Astrocyte (in vitro differentiated cells and primary cell): ENCODE results near the gene CTSD. TPM values are rescaled to one million over a fixed set of nuclear protein-coding genes. Genes with fewer than 3 reads are reported as not detected.

Experiments used
- DNase-seq: peaks from one replicate; pipeline ENCODE4 v3.0.0-alpha.2; 2010; ENCODE audit warnings: low read depth
- FAIRE-seq: peaks from 2 replicates; lab custom pipeline; 2011; peaks lifted over from hg19 to GRCh38; lab: Jason Lieb, UNC
- H2AFZ ChIP-seq: 2 replicates; pipeline ENCODE4 v1.6.0; 2012; ENCODE audit warnings: low read depth, low read length, inconsistent platforms
- H3K27ac ChIP-seq: 2 replicates; pipeline ENCODE4 v1.5.1; 2011; ENCODE audit warnings: low read depth, low read length, inconsistent platforms
- H3K27me3 ChIP-seq: 2 replicates; pipeline ENCODE4 v1.6.0; 2011; ENCODE audit warnings: low read length, inconsistent platforms; ENCODE audit not compliant: insufficient read depth
- H3K36me3 ChIP-seq: 2 replicates; pipeline ENCODE4 v1.5.1; 2011; ENCODE audit warnings: low read length, inconsistent platforms; ENCODE audit not compliant: insufficient read depth
- H3K4me1 ChIP-seq: 2 replicates; pipeline ENCODE4 v1.5.1; 2011; ENCODE audit warnings: low read length, inconsistent platforms; ENCODE audit not compliant: insufficient read depth
- H3K4me2 ChIP-seq: 2 replicates; pipeline ENCODE4 v1.6.0; 2012; ENCODE audit warnings: low read length, inconsistent platforms
- H3K4me3 ChIP-seq: 2 replicates; pipeline ENCODE4 v1.5.1; 2011; ENCODE audit warnings: low read depth, mild to moderate bottlenecking, low read length, inconsistent platforms; ENCODE audit not compliant: insufficient read depth
- H3K79me2 ChIP-seq: 2 replicates; pipeline ENCODE4 v1.6.0; 2012; ENCODE audit warnings: mild to moderate bottlenecking, low read length, inconsistent platforms; ENCODE audit not compliant: insufficient read depth
- H3K9ac ChIP-seq: 2 replicates; pipeline ENCODE4 v1.6.0; 2012; ENCODE audit warnings: mild to moderate bottlenecking, low read length, inconsistent platforms
- H3K9me3 ChIP-seq: 2 replicates; pipeline ENCODE4 v1.5.1; 2012; ENCODE audit warnings: low read depth, mild to moderate bottlenecking, low read length, inconsistent platforms; ENCODE audit not compliant: insufficient read depth
- H4K20me1 ChIP-seq: 2 replicates; pipeline ENCODE4 v1.6.0; 2012; ENCODE audit warnings: low read length, inconsistent platforms; ENCODE audit not compliant: insufficient read depth
- H3K27ac Mint-ChIP-seq: one replicate; pipeline ENCODE4 v1.8.0; 2021; ENCODE audit warnings: mild to moderate bottlenecking, mixed read lengths; ENCODE audit not compliant: unreplicated experiment
- H3K27me3 Mint-ChIP-seq: one replicate; pipeline ENCODE4 v1.8.0; 2021; ENCODE audit warnings: low read depth, mixed read lengths; ENCODE audit not compliant: unreplicated experiment
- H3K36me3 Mint-ChIP-seq: one replicate; pipeline ENCODE4 v1.8.0; 2021; ENCODE audit warnings: low read depth, mixed read lengths; ENCODE audit not compliant: unreplicated experiment
- H3K4me1 Mint-ChIP-seq: one replicate; pipeline ENCODE4 v1.8.0; 2021; ENCODE audit warnings: low read depth, mixed read lengths; ENCODE audit not compliant: unreplicated experiment
- H3K4me3 Mint-ChIP-seq: one replicate; pipeline ENCODE4 v1.8.0; 2021; ENCODE audit warnings: mild to moderate bottlenecking, moderate library complexity, mixed read lengths; ENCODE audit not compliant: unreplicated experiment
- H3K9me3 Mint-ChIP-seq: one replicate; pipeline ENCODE4 v1.8.0; 2021; ENCODE audit warnings: mild to moderate bottlenecking, mixed read lengths; ENCODE audit not compliant: unreplicated experiment
- CTCF ChIP-seq: IDR thresholded peaks from 2 replicates; pipeline ENCODE4 v1.5.1; 2011; ENCODE audit warnings: low read depth, mild to moderate bottlenecking, inconsistent platforms, low read length, moderate library complexity; ENCODE audit not compliant: insufficient read depth
- EZH2 ChIP-seq: IDR thresholded peaks from 2 replicates; pipeline ENCODE4 v1.6.1; 2012; ENCODE audit warnings: mild to moderate bottlenecking, low read length, inconsistent platforms; ENCODE audit not compliant: insufficient read depth
- total RNA-seq: library from RNA; stranded (reverse); gene quantifications from 2 replicates; pipeline ENCODE4 v1.2.1, GENCODE V29; 2021

The CTSD gene
- total RNA-seq, 1 donor from 2014 or later = 290 TPM

GRCh38 chr11:1727096-1727690 is 36.5 kb downstream of the CTSD start:
- no peaks in the 10 kb centered on the region for H3K36me3 ChIP-seq
- H3K9me3 ChIP-seq = peaks cover 6% of the 10 kb centered on the region
- Mint-ChIP-seq H3K27ac (no peak overlapping the region), H3K27me3 (peaks cover 67% of the 10 kb centered on the region), H3K4me1 (no peaks in the 10 kb centered on the region), H3K9me3 (no peaks in the 10 kb centered on the region), H3K36me3 (no peaks in the 10 kb centered on the region), H3K4me3 (no peak overlapping the region)
- no peak overlapping the region for H3K4me3 ChIP-seq
- FAIRE-seq (no peak), DNase-seq (no peak)
- no peaks in the 10 kb centered on the region for H4K20me1 ChIP-seq
- H3K4me1 ChIP-seq = no peaks in the 10 kb centered on the region
- no peak overlapping the region for H3K27ac ChIP-seq
- no peak overlapping the region for H2AFZ ChIP-seq
- H3K4me2 ChIP-seq = no peak overlapping the region
- H3K79me2 ChIP-seq = no peaks in the 10 kb centered on the region
- H3K9ac ChIP-seq = no peak overlapping the region
- TF ChIP-seq CTCF (no peak), EZH2 (no peak)
- H3K27me3 ChIP-seq = peaks cover 8% of the 10 kb centered on the region

GRCh38 chr11:1719781-1720180 is 43.9 kb downstream of the CTSD start:
- H3K9me3 Mint-ChIP-seq = no peaks in the 10 kb centered on the region
- DNase-seq (no peak), FAIRE-seq (no peak)
- Histone ChIP-seq H3K79me2 (no peaks in the 10 kb centered on the region), H3K9me3 (no peaks in the 10 kb centered on the region), H3K27ac (no peak overlapping the region), H3K4me1 (no peaks in the 10 kb centered on the region), H4K20me1 (no peaks in the 10 kb centered on the region), H3K4me2 (no peak overlapping the region), H3K9ac (no peak overlapping the region), H3K4me3 (no peak overlapping the region), H3K36me3 (no peaks in the 10 kb centered on the region), H2AFZ (no peak overlapping the region), H3K27me3 (peaks cover 3% of the 10 kb centered on the region)
- H3K36me3 Mint-ChIP-seq = no peaks in the 10 kb centered on the region
- H3K27ac Mint-ChIP-seq = no peak overlapping the region
- TF ChIP-seq EZH2 = no peak
- no peak for TF ChIP-seq CTCF
- no peak overlapping the region for H3K4me3 Mint-ChIP-seq
- peaks cover 38% of the 10 kb centered on the region for H3K27me3 Mint-ChIP-seq
- no peaks in the 10 kb centered on the region for H3K4me1 Mint-ChIP-seq

GRCh38 chr11:1718326-1718725 is 45.4 kb downstream of the CTSD start:
- no peak for TF ChIP-seq CTCF
- no peak for TF ChIP-seq EZH2
- no peak overlapping the region for H3K27ac Mint-ChIP-seq
- Histone ChIP-seq H3K9me3 (no peaks in the 10 kb centered on the region), H3K27ac (no peak overlapping the region), H2AFZ (no peak overlapping the region), H3K79me2 (no peaks in the 10 kb centered on the region), H3K4me3 (no peak overlapping the region), H3K4me1 (no peaks in the 10 kb centered on the region), H3K36me3 (no peaks in the 10 kb centered on the region), H4K20me1 (no peaks in the 10 kb centered on the region), H3K9ac (no peak overlapping the region), H3K27me3 (peaks cover 3% of the 10 kb centered on the region), H3K4me2 (no peak overlapping the region)
- DNase-seq (no peak), FAIRE-seq (no peak)
- H3K9me3 Mint-ChIP-seq = no peaks in the 10 kb centered on the region
- H3K36me3 Mint-ChIP-seq = no peaks in the 10 kb centered on the region
- peaks cover 40% of the 10 kb centered on the region for H3K27me3 Mint-ChIP-seq
- no peaks in the 10 kb centered on the region for H3K4me1 Mint-ChIP-seq
- no peak overlapping the region for H3K4me3 Mint-ChIP-seq
